Activated CD8-positive, alpha-beta memory T cell treated with anti-CD3 and anti-CD28 coated beads for 48 hours (primary cell): ENCODE data around the gene TM9SF3.
A peak's percentile ranks its signal among the peaks of the same experiment; 100 is the strongest.
"Not testable (repeated sequence)": the region's sequence is repeated elsewhere in the genome, so short reads cannot be mapped to it uniquely, and the experiment has no call there.

ENCODE experiments used
- DNase-seq, 3 experiments: peaks; one replicate each; pipeline ENCODE4 v3.0.0-alpha.2; 2020; ENCODE audit warnings: low read depth in 2 of 3, low spot score in 2 of 3

TM9SF3 gene

DNA sequence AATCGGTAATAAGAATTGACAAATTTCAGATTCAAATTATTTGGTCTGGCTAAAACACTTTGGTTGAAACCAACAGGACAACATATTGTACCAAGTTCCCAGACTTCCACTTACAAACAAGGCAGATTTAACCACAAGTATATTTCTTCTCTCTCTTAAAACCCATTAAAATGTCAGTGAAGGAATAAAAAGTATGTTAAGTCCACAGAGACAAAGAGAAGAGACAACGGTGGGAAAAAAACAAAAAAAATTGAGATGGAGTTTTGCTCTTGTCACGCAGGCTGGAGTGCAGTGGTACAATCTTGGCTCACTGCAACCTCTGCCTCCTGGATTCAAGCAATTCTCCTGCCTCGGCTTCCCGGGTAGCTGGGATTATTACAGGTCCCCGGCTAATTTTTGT is 16.3 kb downstream of the TM9SF3 start:
- DNase-seq, result no peak

DNA sequence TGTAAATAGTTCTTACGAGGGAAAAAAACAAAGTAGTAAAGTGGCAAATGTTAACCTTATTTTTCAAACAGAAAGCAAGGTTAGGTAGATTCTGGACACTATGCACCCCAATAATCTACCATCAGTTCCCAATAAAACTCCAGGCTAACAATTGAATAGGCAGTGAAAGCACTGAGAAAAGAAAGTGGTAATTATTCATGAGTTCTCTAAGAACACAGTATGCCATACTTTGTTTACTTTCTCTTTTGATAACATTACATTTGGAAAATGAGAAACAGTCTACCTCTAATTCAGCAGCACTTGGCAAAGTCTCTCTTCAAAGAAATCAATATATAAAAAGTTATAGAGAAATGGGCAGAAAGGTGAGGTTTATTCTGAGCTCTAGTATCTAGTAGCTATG is 18.4 kb downstream of the TM9SF3 start:
- DNase-seq, result no peak

DNA sequence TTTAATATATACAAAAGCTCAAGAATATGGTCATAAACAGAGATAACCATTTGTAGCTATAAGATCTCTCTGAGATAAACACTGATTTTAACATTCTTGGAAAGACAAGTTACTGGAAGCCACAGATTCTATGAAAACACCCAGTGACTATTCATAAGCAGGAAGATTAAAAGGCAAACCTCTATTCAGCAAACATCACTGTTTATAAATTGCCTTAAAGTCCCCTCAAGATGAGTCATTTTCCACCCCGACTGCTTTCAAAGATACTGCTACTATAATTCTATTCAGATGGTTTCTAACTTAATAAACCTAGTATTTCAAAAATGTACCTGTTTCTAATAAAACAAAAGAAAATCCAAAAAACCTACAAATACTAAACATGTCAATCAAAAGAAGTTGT is 21.0 kb downstream of the TM9SF3 start:
- no peak for DNase-seq

DNA sequence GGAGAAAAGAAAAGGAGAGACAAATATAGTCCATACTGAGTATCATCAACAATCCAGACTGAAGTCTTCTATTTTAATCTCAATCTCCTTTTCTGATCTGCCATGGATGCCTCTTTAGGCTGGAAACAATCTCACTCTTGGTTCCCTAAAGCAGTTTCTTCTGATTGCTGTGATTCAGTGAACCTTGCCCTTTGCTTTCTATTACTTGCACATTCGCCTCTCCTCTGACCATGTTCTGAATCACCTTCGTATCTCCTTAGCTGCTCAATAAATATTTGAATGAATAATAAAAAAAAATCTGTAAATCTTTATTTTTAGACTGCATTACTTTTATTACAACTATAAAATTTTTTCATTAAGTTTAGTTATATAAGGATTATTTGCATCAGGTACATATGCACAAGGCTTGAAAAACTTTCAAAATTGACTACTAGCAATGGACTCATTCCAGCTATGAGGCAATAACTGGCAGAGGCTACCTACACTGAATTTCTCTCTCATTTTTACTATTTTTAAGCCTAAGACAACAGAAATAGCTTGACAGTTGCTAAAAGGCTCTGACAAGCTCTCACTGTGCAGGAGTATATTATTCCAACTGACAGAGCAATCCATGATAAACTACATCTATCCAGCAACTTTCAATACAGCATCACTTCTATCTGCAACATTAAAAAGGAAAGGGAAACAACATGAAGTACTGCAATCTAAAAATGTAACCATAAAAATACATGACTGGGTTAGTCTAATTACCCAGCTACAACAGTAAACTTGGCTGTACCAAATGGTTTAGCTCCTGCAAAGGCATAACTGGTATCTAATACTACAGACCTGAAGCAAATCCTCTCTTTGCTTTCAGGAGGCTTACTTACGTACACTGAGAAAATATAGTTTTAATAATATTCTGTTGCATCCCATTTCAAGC is 25.6 kb downstream of the TM9SF3 start:
- no peak for DNase-seq

DNA sequence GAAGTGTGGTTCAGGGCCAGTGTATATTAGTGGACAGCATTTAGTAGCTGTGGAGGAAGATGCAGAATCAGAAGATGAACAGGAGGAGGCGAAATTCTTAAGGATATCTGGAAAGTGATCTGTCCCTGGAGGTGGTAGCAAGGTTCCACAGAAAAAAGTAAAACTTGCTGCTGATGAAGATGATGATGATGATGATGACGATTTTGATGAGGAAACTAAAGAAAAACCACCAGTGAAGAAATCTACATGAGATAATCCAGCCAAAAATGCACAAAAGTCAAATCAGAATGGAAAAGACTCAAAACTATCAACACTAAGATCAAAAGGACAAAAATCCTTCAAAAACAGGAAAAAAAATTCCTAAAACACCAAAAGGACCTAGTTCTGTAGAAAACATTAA is 26.3 kb downstream of the TM9SF3 start:
- DNase-seq, result no peak

DNA sequence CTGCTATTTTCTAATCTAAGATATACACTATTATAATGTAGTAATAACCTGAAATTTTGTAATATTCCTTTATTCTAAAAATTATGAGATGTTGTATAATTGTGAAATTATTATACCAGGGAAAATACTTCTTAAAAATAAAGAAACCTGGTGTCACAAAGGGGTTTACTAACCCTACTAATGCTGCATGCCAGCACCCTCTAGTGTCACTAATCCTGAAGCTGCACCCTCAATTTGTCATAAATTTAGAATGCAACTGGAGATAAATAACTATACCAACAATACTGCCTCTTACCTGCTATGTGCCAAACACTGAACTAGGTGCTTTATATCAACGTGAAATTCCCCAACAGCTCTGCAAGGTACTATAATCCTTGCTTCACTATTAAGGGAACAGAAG is 30.8 kb downstream of the TM9SF3 start:
- no peak for DNase-seq

DNA sequence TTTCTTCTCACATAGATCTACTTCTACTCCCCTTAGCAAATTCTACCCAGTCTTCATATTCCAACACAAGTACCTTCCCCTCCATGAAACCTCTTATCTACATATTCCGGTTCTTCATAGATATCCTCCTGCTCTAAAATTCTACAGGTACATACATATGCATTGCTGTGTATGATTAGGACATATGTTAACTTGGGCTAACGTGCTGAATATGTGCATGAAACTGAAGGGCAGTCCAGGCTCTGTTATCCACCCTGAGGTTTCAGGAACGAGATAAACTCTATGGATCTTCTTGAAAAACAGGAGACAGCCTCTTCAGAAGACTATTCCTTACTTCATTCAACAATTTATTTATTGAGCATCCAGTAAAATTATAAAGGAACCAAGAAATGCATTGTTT is 31.5 kb downstream of the TM9SF3 start:
- DNase-seq, result no peak

DNA sequence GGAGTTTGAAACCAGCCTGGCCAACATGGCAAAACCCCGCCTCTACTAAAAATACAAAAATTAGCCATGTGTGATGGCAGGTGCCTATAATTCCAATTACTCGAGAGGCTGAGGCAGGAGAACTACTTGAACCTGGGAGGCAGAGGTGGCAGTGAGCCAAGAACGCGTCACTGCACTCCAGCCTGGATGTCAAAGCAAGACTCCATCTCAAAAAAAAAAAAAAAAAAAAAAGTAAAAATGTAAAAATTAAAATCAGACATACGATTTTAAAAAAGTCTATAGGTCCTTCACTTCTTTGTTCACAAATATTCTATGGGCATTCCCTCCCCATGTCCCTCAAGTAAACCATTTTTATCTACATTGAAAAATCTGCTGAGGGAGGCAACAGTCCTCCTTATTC is 38.2 kb downstream of the TM9SF3 start:
- DNase-seq, result no peak

DNA sequence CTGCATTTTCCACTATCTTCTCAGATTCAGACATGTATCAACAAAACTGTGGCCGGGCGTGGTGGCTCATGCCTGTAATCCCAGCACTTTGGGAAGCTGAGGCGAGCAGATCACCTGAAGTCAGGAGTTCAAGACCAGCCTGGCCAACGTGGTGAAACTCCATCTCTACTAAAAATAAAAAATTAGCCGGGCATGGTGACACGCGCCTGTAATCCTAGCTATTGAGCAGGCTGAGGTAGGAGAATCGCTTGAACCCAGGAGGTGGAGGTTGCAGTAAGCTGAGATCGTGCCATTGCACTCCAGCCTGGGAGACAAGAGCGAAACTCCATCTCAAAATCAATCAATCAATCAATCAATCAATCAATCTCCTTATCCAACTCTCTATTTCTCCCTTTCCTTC is 41.3 kb downstream of the TM9SF3 start:
- not testable (repeated sequence) for DNase-seq

DNA sequence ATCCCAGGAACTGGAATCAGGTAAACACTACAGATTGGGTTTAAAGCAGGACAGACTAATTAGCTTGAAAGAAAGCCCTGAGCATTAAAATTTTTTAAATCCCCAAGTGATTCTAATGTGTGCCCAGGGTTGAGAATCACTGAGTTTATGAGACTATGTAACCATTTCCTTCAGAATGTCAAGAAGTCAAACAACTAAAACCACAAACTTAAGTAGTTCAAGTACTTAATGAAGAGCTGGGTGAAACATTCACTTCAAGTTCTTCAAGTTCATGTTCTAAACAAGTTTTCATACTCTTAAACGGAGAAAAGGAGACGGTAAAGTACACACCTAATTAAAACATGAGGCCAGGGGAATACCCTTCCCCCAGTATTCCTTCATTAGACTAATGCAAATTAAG is 44.9 kb downstream of the TM9SF3 start:
- DNase-seq, result no peak

DNA sequence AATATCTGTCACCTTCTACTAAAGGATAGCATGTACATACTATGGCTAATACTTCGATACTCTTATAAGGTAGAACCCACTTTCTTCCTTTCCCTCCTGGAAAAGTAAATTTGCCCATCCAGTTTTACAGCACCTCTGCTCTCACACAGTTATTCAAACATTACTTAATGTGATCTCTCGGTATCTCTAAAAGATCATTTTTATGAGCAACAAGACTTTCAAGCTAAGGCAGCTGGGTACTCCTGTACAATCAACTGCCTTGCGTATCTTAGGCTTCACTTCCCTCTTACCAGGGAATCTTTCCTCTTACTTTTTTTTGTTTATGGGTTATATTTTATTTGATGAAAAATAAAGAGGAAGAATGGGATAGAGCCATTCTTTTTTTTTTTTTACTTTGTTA is 46.6 kb downstream of the TM9SF3 start:
- no peak for DNase-seq

DNA sequence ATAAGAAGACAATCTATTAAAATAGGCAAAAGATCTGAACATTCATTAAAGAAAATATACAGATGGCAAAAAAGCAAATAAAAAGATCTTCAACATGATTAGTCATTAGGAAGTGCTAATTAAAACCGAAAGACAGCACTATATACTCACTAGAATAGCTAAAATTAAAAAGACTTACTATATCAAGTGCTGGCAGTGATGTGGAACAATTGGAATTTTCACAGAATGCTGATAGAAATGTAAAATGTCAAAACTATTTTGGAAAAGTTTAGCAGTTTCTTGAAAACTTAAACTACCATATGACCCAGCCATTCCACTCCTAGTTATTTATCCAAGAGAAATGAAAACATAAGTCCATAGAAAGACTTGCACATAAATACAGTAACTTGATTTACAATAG is 48.1 kb downstream of the TM9SF3 start:
- DNase-seq, result no peak

DNA sequence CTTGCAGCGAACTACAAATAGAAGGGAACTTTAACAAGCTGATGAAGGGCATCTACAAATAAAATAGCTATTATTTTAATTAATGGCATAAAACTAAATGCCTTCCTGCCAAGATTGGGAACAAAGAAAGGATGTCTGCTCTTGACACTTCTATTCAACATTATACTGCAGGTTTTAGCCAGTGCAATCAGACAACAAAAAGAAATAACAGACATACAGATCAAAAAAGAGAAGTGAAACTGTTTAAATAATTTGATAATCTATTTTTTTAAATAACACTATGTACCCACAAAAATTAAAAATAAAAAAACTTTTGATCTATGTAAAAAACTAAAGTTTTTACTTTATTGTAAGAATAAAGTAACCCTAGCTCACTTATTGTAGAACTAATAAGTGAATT is 50.7 kb downstream of the TM9SF3 start:
- no peak for DNase-seq

DNA sequence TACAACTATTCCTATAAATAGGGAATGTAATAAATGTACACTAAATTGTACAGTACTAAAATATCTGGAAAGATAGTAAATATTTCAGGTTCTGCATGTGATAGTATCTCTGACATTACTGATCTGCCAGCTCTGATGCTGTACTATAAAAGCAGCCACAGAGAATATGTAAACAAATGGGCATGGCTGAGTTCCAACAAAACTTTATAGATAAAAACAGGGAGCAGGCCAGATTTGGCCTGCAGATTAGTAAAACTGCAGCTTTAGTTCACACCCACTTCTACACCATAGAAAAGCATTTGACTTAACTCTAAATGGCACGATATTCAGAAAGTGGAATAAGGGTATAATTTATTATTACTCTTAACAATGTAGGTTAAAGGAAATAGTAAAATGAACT is 54.3 kb downstream of the TM9SF3 start:
- DNase-seq, result no peak

DNA sequence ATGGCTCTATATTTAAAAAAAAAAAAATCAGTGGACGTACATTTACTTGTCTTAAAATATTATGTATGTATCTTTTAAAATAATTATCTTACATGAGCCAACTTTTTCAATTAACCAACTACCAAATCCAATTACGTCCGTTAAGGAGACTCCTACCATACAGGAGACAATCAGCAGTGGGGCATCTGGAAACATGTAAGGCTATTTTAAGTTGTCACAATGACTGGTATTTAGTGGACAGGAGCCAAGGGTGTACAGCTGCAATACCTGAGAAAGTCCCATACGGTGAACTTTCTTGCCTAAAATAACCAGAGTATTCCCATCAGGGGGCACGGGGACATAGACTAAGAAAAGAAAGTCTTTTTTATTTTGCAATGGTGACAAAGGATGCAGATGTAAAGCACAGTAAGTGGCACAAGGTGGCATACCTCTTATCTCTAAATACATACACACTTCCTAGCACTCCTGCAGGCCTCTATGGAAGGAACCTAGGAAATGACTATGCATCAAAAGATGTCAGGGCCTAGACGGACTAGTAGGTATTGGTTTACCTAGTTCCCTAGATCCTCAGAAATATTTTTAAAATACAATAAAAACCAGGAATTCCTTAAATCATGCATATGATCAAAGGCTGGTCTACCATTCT is 57.1 kb downstream of the TM9SF3 start:
- no peak for DNase-seq

DNA sequence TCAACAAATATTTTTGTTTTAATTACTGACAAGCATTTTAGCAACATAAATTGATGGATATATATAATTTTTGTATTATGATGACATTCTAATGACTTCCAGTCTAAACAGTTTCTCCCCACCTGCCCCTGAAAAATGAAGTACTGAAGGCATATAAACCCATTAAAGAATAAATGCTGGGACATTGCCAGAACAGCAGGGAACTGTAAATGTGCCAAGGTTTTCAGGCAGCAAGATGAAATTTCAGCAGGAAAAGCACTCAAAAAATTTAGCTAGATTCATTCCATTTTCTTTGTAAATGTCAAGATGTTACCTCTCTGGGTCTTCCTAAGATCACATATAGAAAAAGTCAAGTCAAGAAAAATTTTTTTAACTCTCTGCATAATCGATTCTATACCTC is 62.1 kb downstream of the TM9SF3 start:
- no peak for DNase-seq

DNA sequence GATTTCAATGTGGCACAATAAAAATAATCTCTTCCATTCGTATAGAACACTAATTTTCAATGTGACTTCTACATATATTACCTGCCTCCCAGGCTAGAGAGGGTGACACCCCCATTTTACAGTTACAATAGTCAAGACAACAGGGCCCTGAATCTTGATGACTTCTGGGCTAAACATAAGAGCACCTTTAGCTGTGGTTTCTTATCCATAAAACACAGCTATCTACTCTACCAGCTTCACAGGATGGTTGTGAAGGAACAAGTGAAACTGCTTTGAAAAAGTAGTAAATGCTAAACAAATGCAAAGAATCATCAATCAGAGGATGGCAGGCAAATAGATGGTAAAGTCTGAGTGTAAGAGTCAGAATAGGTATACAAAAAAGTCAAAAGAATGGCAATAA is 69.5 kb downstream of the TM9SF3 start:
- no peak for DNase-seq

DNA sequence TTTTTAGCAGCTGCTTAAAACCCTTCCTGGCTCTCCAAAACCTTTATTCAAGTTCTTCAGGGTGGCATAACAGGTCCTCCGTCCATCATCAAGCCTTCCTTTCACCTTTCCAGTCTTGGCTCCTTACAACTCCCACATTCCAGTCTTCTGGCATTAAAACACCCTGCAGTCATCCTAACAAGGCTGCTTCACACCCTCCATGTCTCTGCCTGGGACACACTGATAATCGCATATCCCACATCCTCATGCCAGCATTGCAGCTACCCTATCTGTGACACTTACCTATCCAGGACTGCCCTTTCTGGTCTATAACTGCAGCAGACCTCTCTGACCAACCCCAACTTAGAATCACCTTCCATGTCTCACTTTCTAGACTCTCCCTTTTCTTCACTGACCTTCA is 70.5 kb downstream of the TM9SF3 start:
- no peak for DNase-seq

DNA sequence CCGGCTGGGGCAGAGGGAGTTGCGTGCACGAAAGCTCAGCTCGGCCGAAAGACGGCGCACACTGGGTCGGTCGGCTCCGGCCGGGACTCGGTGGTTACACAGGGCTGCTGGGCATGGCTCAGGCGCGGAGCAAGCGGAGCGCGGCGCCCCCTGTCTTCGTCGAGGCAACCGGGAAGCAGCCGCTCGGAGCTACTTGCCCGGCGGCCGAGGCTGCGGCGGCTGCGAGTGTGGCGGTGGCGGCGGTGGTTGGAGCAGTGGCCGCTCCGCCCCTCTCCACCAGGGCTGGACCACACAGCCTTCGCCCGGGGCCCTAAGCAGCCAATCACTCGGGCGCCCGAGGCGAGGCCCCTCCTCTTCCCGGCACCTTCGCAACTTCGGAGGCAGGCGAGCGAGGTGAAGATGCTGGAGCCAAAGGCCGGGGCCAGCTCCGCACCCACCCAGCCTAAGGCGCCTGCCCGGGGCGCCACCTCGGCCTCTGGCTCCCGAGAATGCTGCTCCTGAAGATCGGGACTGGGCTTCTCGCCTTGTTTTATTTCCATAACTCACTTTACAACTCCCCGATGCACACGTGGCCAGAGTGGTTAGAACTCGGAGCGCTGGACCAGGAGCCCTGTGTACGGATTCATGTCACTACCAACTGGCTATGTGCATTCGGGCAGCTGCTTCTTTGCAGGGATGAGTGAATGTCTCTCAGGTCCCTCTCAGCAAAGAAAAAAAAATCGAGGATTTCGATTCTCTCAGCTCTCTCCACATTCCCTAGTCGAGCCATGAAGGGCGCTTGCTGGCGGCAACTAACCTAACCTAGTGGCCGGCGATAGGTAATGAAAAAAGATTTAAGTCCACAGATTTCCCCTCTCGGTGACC is 72.9 kb downstream of the TM9SF3 start, which contains the start of gene TLL2:
Gene TLL2, minus strand, starts transcription at position 229 of the 864 bp plus-strand sequence. CDS start 241 bp downstream, outside the sequence.
- peak; percentile 29 to 40 (median 32) for DNase-seq

DNA sequence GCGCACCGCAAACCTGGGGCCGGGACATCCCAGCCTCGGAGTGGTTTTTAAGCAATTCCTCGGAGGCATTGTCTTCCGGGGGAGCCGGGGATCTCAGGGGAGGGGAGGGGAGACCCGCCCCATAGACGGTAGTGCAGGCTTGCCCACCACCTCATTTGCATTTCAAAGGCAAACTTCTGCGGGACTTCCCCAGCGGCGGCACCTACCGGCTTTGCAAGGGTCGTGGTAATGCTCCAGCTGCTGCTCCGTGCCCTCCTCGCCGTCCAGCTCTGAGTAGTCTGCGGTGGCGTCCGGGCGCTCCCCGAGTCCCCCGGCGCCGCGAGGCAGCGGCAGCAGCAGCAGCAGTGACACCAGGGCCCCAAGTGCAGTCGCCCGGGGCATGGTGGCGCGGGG is 73.5 kb downstream of the TM9SF3 start:
- DNase-seq, result no peak

DNA sequence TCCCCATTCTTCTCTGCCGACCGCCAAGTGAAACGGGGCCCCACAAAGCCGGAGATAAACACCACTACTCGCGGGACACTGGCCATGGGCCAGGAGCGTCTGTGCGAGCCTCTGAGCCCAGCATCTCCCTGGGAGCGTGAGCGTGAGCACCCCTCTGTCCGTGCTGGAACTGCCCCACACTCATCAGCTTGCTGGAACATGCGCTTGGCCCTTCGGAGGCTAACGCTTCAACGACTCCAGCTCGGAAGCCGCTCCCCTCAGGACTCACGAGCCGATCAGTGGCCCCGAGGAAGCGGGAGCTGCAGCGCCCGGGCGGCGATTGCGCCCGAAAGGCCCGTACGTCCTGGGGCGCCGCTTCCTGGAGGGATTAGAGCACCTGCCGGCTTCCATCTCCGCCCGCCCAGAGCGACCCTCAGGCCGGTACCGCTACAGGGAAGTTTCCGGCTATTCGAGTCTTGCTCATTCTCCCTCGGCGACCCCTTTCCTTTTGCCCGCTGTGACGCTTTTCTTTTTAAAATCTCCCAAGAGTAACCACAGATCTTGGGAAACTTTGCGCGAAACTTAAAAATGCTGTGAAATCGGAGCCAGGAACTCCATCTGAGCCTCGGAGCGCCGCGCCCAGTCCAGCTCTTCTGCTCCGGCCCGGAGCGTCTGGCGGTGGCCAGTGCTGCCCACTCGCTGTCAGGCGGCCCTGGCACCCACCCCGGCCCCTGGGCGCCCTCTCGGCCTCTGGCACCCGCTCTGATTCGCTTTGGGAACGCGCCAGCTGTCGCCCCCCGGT is 74.1 kb downstream of the TM9SF3 start:
- no peak for DNase-seq
